ENCODE results near the gene NCF2. TPM values are rescaled to one million over a fixed set of nuclear protein-coding genes. Genes with fewer than 3 reads are reported as not detected.

The NCF2 gene
- total RNA-seq, 1 experiment from 2014 or later: 2.7 TPM

GRCh38 chr1:183585038-183585437 is 5.2 kb downstream of the NCF2 start:
- DNase-seq (ENCODE audit: low spot score): peak; percentile 25

DNA sequence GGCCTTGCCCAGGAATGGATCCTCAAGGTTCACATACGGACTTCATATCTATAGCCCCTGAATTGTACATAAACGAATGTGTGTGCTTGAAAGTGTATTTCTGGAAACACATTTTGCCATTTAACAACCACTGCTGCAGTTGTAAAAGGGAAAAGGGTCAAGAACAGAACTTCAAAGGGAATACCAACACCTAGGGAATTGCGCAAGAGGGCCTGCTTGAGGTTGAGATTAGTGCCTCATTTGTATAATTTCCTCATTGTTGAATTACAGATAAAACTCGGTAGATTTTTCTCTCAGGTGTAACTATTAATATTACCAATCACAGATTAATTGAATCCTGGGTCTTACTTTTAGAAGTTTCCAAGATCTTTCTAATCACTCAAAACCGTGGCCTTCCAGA is 6.1 kb downstream of the NCF2 start:
- DNase-seq (ENCODE audit: low spot score): no peak

DNA sequence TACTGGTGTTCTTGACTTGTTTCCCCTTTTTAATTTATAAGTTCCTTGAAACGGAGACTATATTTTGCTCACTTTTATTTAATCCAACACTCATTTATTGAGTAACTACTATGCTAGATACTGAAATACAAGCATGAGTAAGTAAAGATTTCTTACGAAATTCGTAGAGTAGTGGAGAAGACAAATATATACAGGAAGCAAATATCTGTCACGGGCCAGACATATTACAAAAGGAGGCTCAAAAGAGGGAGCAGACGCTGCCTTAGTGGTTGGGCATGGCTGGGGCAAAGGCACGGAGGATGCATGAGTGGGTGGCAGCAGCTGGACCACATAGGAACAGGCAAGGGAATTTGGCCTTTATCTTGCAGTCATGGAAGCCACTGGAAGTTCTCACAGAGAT is 6.8 kb downstream of the NCF2 start:
- DNase-seq (ENCODE audit: low spot score): no peak

DNA sequence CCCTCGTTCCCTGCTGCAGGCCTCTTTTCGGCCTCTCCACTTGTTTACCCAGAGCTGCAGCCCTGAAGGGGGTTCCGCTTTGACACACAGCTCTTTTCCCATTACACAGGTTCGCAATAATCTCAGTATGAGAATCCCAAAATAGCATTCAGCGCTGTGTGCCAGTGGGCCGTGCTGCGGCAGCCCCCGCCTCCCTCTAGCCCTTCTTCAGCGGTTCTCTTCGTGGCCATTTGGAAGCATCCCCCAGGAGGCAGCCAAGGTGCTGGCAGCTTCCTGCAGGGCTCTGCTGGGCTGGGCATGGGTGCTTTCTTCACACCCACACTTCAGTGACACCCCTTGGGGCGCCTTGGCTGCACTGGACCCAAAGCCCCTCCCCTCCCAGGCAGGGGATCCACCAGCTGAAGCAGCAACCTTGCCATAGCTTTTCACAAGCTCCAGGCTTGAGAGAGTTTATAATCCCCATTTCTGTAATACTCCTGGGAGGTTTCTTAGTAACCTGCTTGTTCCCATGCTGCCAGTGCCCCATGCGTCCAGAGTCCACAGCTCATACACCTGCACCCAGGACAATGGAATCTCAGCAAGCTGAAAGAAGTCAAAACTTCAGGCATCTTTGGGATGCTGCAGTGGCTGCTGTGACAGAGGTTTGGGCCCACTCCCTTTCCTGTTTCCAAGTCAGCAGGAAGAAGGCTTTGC is 8.1 kb downstream of the NCF2 start:
- DNase-seq (ENCODE audit: low spot score): no peak

DNA sequence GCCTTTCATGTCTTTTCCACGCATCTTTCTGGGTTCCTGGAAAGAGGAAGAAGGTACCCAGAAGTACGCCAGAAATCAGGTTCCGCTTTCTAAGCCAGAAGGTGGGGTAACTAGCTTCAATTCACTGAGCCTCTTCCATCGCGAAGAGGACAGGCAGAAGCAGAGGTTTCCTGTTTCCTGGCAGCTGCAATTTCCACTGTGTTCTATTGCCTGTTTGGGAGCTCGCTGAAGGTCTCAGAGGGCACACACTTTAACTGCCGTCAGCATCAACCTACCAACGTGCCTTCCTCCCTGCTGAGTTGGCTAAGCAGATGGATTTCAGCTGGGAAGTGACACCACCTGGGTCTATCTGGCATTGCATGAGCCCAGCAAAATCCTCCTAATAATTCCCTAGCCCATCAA is 10.0 kb downstream of the NCF2 start:
- peak; percentile 25 for DNase-seq (ENCODE audit: low spot score)

DNA sequence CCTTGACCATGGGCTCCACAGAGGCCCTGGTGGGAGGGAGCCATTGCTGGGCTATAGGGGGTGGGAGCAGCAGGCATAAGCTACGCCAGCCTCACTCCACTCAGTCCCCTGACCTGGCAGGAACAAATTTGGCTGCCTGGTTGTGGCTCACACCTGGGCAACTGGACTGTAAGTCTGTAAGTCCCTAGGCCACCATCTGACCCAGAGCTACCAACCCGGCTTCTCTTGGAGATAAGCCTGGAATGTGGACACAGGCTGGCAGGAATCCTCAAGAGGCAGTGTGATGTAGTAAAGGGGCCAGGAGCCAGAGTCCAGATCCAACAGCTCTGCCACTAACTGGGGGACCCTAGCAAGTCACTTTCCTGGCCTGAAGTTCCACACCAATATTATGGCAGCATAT is 11.4 kb downstream of the NCF2 start:
- DNase-seq (ENCODE audit: low spot score): no peak

- DNase-seq (ENCODE audit: low spot score): no peak
Measured at GRCh38 chr1:183577897-183578465, 12.3 kb downstream of the NCF2 start.

DNA sequence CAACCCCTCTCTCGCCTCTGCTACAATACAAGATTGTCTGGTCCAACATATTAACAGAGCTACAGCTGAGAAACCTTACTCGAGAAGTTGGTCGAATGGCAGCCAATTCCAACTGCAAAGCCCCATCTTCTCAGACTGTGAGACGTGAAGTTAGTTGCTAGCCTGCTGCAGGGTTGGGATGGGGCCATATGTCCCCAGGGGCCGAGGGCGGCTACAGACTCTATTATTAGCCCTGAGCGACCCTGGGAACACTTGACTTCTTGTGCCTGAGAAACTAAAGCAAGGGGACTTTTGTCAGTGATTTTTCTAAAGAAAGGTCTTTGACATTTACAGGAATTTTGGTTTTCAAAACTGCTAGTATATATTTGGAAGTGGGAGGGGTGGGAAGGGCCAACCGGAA is 13.7 kb downstream of the NCF2 start:
- DNase-seq (ENCODE audit: low spot score): no peak

DNA sequence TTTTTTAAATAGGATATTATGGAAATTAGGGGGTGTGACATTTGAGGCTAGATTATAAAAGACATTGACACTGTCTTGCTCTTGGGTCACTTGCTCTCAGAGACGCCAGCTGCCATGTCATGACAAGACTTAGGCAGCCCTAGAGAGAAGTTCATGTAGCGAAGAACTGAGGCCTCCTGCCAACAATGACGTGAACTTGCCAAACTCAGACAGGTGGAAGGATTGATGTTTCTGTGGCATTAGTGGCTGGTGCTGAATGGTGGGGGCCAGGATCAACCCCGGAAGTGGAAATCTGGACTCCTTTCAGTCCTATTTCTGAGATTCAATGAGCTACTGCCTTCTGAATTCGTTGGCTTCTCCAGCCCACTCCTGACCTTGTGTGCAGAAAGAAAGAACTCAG is 14.7 kb downstream of the NCF2 start:
- DNase-seq (ENCODE audit: low spot score): no peak

DNA sequence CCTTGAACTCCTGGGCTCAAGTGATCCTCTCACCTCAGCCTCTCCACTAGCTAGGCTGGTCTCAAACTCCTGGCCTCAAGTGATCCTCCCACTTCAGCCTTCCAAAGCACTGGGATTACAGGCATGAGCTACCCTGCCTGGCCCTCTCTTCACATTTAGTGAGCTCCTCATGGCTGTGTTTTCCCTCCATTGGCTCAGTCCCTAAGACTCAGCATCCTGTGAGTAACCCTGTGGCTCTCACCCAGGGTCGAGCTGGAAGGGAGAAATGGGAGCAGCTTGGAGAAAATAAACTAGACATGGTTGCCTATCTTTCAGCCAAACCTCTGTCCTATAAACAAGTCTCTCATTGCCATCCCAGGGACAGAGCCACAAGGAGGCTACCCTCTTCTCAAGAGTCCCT is 17.5 kb downstream of the NCF2 start:
- no peak for DNase-seq (ENCODE audit: low spot score)

DNA sequence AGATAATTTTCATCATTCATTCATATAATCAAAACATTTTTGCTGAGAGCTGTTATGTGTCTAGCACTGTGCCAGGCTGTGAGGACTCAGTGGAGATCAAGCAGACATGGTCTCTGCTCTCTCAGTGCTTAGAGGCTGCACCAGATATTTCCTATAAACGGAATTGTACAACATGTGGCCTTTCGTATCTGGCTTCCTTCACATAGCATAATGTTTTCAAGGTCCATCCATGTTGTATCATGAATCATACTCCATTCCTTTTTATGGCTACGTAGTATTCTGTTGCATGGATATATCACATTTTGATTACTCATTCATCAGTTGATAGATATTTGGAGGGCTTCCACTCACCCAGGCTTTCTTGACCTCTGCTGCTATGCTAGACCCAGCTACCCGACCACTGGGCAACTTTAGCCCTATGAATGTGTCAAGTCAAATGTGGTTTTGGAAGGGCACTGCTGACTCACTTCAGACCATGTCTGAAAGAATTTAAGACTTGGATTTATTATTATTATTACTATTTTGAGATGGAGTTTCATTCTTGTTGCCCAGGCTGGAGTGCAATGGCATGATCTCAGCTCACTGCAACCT is 18.5 kb downstream of the NCF2 start:
- peak; percentile 36 for DNase-seq (ENCODE audit: low spot score)

DNA sequence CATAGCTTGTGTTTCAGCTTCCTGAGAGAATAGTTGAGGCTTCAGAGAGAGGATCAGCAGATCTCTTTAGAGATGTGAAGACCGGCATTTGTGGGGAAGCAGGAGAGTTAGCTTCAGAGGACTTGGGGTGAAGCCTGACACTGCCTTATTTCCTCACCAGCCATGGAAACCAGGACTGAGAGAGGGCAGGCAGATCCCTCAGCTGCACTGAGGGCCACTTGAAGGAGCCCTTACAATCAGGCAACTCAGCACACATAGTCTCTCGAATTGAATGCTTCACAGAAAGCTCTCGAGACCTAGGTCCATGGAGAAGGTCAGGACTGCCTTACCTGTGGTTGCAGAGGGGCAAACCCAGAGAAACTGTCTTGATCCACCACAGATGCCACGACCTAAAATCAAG is 19.8 kb downstream of the NCF2 start:
- no peak for DNase-seq (ENCODE audit: low spot score)

DNA sequence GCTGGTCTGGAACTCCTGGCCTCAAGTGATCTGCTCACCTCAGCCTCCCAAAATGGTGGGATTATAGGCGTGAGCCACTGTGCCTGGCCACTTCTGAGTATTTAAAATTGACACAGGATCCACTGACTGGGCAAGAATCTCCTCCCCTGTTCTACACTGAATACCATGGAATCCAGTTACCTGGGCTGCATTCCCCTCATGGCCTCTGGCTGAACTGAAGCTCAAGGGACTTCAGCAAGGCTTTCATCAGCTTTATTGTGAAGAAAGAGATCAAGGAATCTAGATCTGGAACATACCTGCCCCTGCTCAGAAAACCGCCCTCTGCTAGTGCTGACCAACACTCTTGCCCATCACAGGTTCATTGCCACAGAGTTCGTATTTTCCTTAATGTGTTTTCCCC is 20.5 kb downstream of the NCF2 start:
- DNase-seq (ENCODE audit: low spot score): no peak

GRCh38 chr1:183569141-183569540 is 21.1 kb downstream of the NCF2 start:
- peak; percentile 52 for DNase-seq (ENCODE audit: low spot score)

- no peak for DNase-seq (ENCODE audit: low spot score)
Measured at GRCh38 chr1:183568176-183569021, 21.9 kb downstream of the NCF2 start.

GRCh38 chr1:183567584-183567983 is 22.7 kb downstream of the NCF2 start:
- DNase-seq (ENCODE audit: low spot score): peak; percentile 65

DNA sequence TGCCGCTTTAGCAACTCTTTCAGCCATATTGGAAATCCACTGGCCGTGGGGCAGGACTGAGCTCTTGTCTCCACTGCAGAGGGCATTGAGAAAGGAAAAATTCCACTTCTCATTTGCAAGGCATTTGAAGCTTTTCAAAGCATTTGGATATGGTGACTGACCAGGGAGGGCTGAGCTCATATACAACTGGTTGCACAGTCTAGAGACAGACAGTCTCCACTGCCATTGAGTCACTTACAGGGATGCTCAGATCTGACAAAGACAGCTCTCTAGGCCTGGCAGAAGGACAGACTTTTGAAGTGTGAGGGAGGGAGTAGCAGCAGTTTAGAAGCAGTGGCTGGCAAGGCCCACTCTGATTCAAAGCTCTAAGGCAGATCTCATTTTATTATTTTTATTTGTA is 24.2 kb downstream of the NCF2 start:
- no peak for DNase-seq (ENCODE audit: low spot score)

DNA sequence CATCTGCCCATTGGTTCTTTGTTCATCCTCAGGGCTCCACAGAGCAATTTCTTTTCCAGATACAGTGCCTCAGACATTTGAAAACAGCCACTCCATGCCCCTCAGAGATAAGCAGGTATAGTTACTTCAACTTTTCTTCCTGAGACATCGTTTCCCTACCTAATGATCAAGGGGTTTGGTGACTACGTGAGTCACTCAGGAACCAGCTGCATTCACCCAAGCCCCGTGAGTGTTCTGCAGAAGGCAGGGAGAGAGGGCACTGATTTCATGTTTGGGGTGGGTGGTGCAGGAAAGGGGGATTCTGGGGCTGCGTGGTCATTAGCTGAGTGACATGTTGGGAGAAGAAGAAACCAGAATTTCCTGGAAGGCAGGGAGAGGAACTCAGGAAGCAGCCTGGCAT is 25.0 kb downstream of the NCF2 start:
- DNase-seq (ENCODE audit: low spot score): no peak

DNA sequence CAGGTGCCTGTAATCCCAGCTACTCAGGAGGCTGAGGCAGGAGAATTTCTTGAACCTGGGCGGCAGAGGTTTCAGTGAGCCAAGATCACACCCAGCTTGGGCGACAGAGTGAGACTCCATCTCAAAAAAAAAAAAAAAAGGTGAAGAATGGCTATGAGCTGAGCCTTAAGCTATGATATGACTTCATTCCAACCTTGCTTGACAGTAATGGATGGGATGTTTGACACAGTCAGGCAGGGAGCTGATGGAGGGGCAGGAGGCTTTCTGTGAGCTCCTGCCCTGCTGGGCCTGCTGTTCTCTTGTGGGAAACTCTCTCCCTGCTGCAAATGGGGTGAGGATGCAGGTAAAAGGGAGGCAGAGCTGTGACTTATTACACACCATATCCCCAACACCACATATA is 27.6 kb downstream of the NCF2 start:
- no peak for DNase-seq (ENCODE audit: low spot score)

DNA sequence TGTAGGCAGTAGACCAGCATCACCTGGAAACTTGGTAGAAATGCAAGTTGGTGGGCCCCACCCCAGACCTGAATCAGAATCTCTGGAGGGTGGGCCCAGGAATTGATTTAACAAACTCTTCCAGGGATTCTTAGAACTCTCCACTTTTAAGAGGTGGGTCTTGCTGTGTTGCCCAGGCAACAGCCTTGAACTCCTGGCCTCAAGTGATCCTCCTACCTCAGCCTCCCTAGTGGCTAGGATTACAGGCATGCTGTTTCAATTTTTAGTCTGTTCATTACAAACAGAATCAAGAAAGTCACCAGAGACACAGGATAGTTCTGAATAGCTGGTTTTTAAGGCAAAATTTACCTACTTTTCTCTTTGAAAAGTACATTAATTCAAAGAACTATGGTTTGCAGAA is 31.2 kb downstream of the NCF2 start:
- DNase-seq (ENCODE audit: low spot score): no peak

- DNase-seq (ENCODE audit: low spot score): no peak
Measured at GRCh38 chr1:183554577-183554976, 35.7 kb downstream of the NCF2 start.

DNA sequence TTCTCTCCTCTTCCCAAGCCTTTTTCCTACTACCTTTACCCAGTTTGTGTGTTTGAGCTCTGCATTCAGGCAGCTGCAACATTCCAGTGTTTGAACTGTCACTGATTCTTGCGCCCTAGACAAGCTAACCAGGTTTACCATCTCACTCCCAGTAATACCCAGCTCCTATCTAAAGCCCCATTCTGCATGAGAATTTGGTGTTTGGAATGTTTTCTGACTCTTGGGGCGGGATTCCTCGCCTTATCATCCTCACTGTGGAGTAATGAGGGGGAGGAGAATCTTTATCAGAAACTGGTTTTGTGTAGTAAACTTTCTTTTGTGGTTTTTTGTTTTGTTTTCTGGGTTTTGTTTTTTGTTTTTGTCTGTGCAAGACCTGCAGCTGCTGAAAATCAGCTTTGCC is 36.5 kb downstream of the NCF2 start:
- no peak for DNase-seq (ENCODE audit: low spot score)

DNA sequence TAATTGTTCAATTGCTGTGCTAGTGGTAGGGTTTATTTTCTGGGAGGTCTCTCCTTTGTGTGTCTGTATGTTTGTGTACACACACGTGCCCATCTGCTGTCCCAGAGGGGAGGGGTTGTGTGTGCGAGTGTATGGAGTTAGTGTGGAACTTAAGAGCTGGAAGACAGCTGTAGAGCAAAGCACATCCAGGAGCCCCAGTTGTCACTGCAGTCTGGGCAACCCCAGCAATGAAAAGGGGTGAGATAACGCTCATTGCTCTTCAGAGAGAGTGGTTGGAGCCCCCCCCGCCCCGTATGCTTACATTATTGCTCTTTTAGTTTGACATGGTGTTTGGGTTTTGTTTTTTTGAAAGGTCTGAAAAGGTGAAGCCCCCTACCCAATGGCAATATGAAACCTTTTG is 36.9 kb downstream of the NCF2 start:
- DNase-seq (ENCODE audit: low spot score): no peak
